Keratinocyte (primary cell): ENCODE measurements around the gene CRTC2. TPM values are rescaled to one million over a fixed set of nuclear protein-coding genes. Genes with fewer than 3 reads are reported as not detected.

Source experiments
- DNase-seq: peaks from one replicate; pipeline ENCODE4 v3.0.0-alpha.2; 2011; ENCODE audit warnings: low read depth, missing footprints, low spot score
- FAIRE-seq: peaks from 2 replicates; lab custom pipeline; 2011; peaks lifted over from hg19 to GRCh38; lab: Jason Lieb, UNC
- H2AFZ ChIP-seq: 2 replicates; pipeline ENCODE4 v1.6.0; 2012; ENCODE audit warnings: low read length, control low read depth, inconsistent platforms; ENCODE audit not compliant: control insufficient read depth
- H3K27ac ChIP-seq: 2 replicates; pipeline ENCODE4 v1.5.1; 2011; ENCODE audit warnings: low read length; ENCODE audit not compliant: control insufficient read depth, insufficient read depth
- H3K27me3 ChIP-seq: 3 replicates; pipeline ENCODE4 v1.6.0; 2011; ENCODE audit warnings: low read length; ENCODE audit not compliant: control insufficient read depth, insufficient read depth; ENCODE audit errors: extremely low read depth
- H3K36me3 ChIP-seq, 2 experiments: 2 replicates in 1 of 2; 3 replicates in 1 of 2; pipeline ENCODE4 v1.5.1; 2011; ENCODE audit warnings: low read length in 2 of 2, mild to moderate bottlenecking in 1 of 2; ENCODE audit not compliant: control insufficient read depth in 2 of 2, insufficient read depth in 2 of 2; ENCODE audit errors: extremely low read depth in 1 of 2
- H3K4me1 ChIP-seq: 3 replicates; pipeline ENCODE4 v1.5.1; 2011; ENCODE audit warnings: low read length; ENCODE audit not compliant: control insufficient read depth, insufficient read depth; ENCODE audit errors: extremely low read depth
- H3K4me2 ChIP-seq: 3 replicates; pipeline ENCODE4 v1.6.0; 2011; ENCODE audit warnings: low read depth, low read length; ENCODE audit not compliant: control insufficient read depth, insufficient read depth; ENCODE audit errors: extremely low read depth
- H3K4me3 ChIP-seq, 3 experiments: fragments of 200-600 bp in 1 of 3; sonication (generic) in 1 of 3; 2 replicates in 2 of 3; 3 replicates in 1 of 3; pipeline ENCODE4 v1.5.1; 2011 to 2016; ENCODE audit warnings: low read length in 3 of 3, mild to moderate bottlenecking in 3 of 3, control low read depth in 2 of 3, inconsistent platforms in 1 of 3, low read depth in 1 of 3, mixed read lengths in 1 of 3, mixed run types in 1 of 3, moderate library complexity in 1 of 3; ENCODE audit not compliant: control insufficient read depth in 2 of 3, insufficient read depth in 2 of 3; ENCODE audit errors: extremely low read depth in 1 of 3
- H3K79me2 ChIP-seq: 2 replicates; pipeline ENCODE4 v1.6.0; 2012; ENCODE audit warnings: low read length; ENCODE audit not compliant: control insufficient read depth, insufficient read depth
- H3K9ac ChIP-seq: 3 replicates; pipeline ENCODE4 v1.6.0; 2011; ENCODE audit warnings: low read length; ENCODE audit not compliant: control insufficient read depth, insufficient read depth; ENCODE audit errors: extremely low read depth
- H3K9me1 ChIP-seq: 3 replicates; pipeline ENCODE4 v1.6.0; 2011; ENCODE audit warnings: low read length; ENCODE audit not compliant: control insufficient read depth, insufficient read depth; ENCODE audit errors: extremely low read depth
- H3K9me3 ChIP-seq: 2 replicates; pipeline ENCODE4 v1.5.1; 2012; ENCODE audit warnings: low read depth, low read length; ENCODE audit not compliant: control insufficient read depth
- H4K20me1 ChIP-seq: 3 replicates; pipeline ENCODE4 v1.6.0; 2011; ENCODE audit warnings: low read length; ENCODE audit not compliant: control insufficient read depth, insufficient read depth; ENCODE audit errors: extremely low read depth
- EZH2 ChIP-seq: IDR thresholded peaks from one replicate; pipeline ENCODE4 v1.6.1; 2012; ENCODE audit warnings: inconsistent platforms, mild to moderate bottlenecking, low read length, moderate library complexity
- dilution Hi-C: fragments of 300-500 bp; cut with MboI; formaldehyde crosslinking; loops from one replicate; pipeline ENCODE4 v1.7.0; 2020; ENCODE audit warnings: low sequenced_read_pairs; ENCODE audit not compliant: extremely low pct_ligation_motif_present
- polyA plus RNA-seq, 5 experiments: library from polyadenylated mRNA; depleted of rRNA in 3 of 5; stranded (reverse) in 3 of 5; stranded (forward) in 1 of 5; unstranded in 1 of 5; fragments of >200 nt; gene quantifications; 1 replicate in 1 of 5; 2 replicates in 3 of 5; 3 replicates in 1 of 5; pipeline versions ENCODE4 v1.2.1 to v1.2.3, GENCODE V29; 2011 to 2012; ENCODE audit warnings: missing spikeins in 2 of 5, low read depth in 1 of 5, low replicate concordance in 1 of 5
- TF ChIP-seq, protein P1 (sequence below), 3 experiments: IDR thresholded peaks in 1 of 3; conservative IDR thresholded peaks in 1 of 3; optimal IDR thresholded peaks in 1 of 3; 2 replicates in 2 of 3; 3 replicates in 1 of 3; pipeline versions ENCODE3 to v1.5.1; 2011; ENCODE audit warnings: low read length in 3 of 3, mild to moderate bottlenecking in 3 of 3, moderate library complexity in 2 of 3, control low read depth in 1 of 3, inconsistent platforms in 1 of 3; ENCODE audit not compliant: insufficient read depth in 2 of 3; ENCODE audit errors: extremely low read depth in 1 of 3

The CRTC2 gene
- polyA plus RNA-seq, 1 donor (not counting 4 experiments of a cell fraction or from before 2014, with no cell fraction given) = 15.9 TPM

GRCh38 chr1:153954826-153955225 lies 3.6 kb downstream of the CRTC2 start:
- FAIRE-seq = no peak
- peaks cover 3% of the 10 kb centered on the region for H4K20me1 ChIP-seq
- H3K27ac ChIP-seq = no peak overlapping the region
- no peaks in the 10 kb centered on the region for H3K27me3 ChIP-seq
- H3K79me2 ChIP-seq = peaks cover 52% of the 10 kb centered on the region
- dilution Hi-C loops = no loop called here
- H2AFZ ChIP-seq = no peak overlapping the region
- peaks cover 14% of the 10 kb centered on the region for H3K4me1 ChIP-seq
- H3K9ac ChIP-seq = no peak overlapping the region
- no peaks in the 10 kb centered on the region for H3K9me3 ChIP-seq
- TF ChIP-seq, protein P1, sequence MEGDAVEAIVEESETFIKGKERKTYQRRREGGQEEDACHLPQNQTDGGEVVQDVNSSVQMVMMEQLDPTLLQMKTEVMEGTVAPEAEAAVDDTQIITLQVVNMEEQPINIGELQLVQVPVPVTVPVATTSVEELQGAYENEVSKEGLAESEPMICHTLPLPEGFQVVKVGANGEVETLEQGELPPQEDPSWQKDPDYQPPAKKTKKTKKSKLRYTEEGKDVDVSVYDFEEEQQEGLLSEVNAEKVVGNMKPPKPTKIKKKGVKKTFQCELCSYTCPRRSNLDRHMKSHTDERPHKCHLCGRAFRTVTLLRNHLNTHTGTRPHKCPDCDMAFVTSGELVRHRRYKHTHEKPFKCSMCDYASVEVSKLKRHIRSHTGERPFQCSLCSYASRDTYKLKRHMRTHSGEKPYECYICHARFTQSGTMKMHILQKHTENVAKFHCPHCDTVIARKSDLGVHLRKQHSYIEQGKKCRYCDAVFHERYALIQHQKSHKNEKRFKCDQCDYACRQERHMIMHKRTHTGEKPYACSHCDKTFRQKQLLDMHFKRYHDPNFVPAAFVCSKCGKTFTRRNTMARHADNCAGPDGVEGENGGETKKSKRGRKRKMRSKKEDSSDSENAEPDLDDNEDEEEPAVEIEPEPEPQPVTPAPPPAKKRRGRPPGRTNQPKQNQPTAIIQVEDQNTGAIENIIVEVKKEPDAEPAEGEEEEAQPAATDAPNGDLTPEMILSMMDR (optimal IDR thresholded peaks at IDR 0.05 in 1 of 3, IDR thresholded peaks at IDR 0.05 in 1 of 3, conservative IDR thresholded peaks at IDR 0.05 in 1 of 3; ENCODE audit: extremely low read depth in 1 of 3, insufficient read depth in 2 of 3, low read length in 3 of 3) = no peak
- no peak for TF ChIP-seq EZH2
- no peak for DNase-seq
- H3K4me3 ChIP-seq = no peak overlapping the region
- H3K36me3 ChIP-seq = peaks cover 26 to 41% of the 10 kb centered on the region in 2 experiments
- H3K4me2 ChIP-seq = no peak overlapping the region
- H3K9me1 ChIP-seq = no peaks in the 10 kb centered on the region

- Histone ChIP-seq H3K27me3 (no peaks in the 10 kb centered on the region), H4K20me1 (peaks cover 3% of the 10 kb centered on the region), H3K9me1 (no peaks in the 10 kb centered on the region), H3K27ac (no peak overlapping the region), H3K4me2 (no peak overlapping the region), H2AFZ (no peak overlapping the region), H3K9ac (no peak overlapping the region), H3K4me1 (peaks cover 13% of the 10 kb centered on the region), H3K36me3 (peaks cover 25 to 36% of the 10 kb centered on the region in 2 experiments), H3K4me3 (no peak overlapping the region), H3K9me3 (no peaks in the 10 kb centered on the region), H3K79me2 (peaks cover 52% of the 10 kb centered on the region)
- no peak for DNase-seq
- TF ChIP-seq, protein P1 (optimal IDR thresholded peaks at IDR 0.05 in 1 of 3, IDR thresholded peaks at IDR 0.05 in 1 of 3, conservative IDR thresholded peaks at IDR 0.05 in 1 of 3; ENCODE audit: extremely low read depth in 1 of 3, insufficient read depth in 2 of 3, low read length in 3 of 3) = no peak
- no peak for TF ChIP-seq EZH2
- dilution Hi-C loops = no loop called here
- FAIRE-seq = no peak
These were observed 4.5 kb downstream of the CRTC2 start for GRCh38 chr1:153953859-153954365.
